Progenitor cell of endocrine pancreas (in vitro differentiated cells): Measurements from ENCODE around the gene CNOT6. TPM values are rescaled to one million over a fixed set of nuclear protein-coding genes. Genes with fewer than 3 reads are reported as not detected.

Experiments
- DNase-seq: peaks from one replicate; pipeline ENCODE4 v3.0.0; 2021; ENCODE audit warnings: low spot score; ENCODE audit not compliant: unreplicated experiment
- H3K27ac Mint-ChIP-seq: 2 replicates; pipeline ENCODE4 v1.8.0; 2021; ENCODE audit warnings: mild to moderate bottlenecking, moderate library complexity, mixed read lengths
- H3K27me3 Mint-ChIP-seq: 2 replicates; pipeline ENCODE4 v1.8.0; 2021; ENCODE audit warnings: mixed read lengths
- H3K36me3 Mint-ChIP-seq: 2 replicates; pipeline ENCODE4 v1.8.0; 2022; ENCODE audit warnings: mixed read lengths; ENCODE audit not compliant: insufficient read depth
- H3K4me1 Mint-ChIP-seq: 2 replicates; pipeline ENCODE4 v1.8.0; 2021; ENCODE audit warnings: low read depth, mixed read lengths
- H3K4me3 Mint-ChIP-seq: 2 replicates; pipeline ENCODE4 v1.8.0; 2021; ENCODE audit warnings: low read depth, mild to moderate bottlenecking, moderate library complexity, mixed read lengths
- H3K9me3 Mint-ChIP-seq: 2 replicates; pipeline ENCODE4 v1.8.0; 2021; ENCODE audit warnings: low read depth, mixed read lengths
- total RNA-seq: library from RNA; stranded (reverse); gene quantifications from 2 replicates; pipeline ENCODE4 v1.2.1, GENCODE V29; 2021
- TF ChIP-seq, protein P1 (sequence below): fragments of 200-600 bp; sonication (generic); IDR thresholded peaks from one replicate; pipeline ENCODE4 v1.5.0; 2021; ENCODE audit warnings: antibody characterized with exemption, mild to moderate bottlenecking; ENCODE audit not compliant: unreplicated experiment

Gene CNOT6
- total RNA-seq, 1 donor from 2014 or later: 70.4 TPM

DNA sequence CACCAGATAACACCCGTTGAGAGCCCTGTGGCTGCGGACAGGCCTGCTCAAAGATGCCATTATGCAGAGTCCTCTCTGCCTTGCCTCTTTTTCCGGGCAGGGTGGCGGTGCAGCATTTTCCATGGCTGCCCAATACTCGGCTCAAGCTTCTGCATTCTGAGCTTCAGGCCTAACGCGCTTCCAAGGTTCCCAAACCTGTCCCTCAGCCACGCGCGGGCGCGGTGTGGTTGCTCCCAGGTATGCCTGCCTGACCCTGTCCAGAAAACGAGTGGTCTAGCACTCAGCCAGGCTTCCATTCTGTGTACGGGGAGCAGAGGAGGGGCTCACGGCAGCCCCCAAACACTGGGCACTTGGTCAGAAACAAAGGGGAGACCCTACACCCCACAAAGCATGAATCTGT, 27.9 kb upstream of the CNOT6 start:
- Mint-ChIP-seq H3K27me3 (peaks cover 24% of the 10 kb centered on the region), H3K27ac (no peak overlapping the region), H3K4me3 (no peak overlapping the region), H3K36me3 (no peaks in the 10 kb centered on the region), H3K9me3 (no peaks in the 10 kb centered on the region), H3K4me1 (no peaks in the 10 kb centered on the region)
- TF ChIP-seq, protein P1, sequence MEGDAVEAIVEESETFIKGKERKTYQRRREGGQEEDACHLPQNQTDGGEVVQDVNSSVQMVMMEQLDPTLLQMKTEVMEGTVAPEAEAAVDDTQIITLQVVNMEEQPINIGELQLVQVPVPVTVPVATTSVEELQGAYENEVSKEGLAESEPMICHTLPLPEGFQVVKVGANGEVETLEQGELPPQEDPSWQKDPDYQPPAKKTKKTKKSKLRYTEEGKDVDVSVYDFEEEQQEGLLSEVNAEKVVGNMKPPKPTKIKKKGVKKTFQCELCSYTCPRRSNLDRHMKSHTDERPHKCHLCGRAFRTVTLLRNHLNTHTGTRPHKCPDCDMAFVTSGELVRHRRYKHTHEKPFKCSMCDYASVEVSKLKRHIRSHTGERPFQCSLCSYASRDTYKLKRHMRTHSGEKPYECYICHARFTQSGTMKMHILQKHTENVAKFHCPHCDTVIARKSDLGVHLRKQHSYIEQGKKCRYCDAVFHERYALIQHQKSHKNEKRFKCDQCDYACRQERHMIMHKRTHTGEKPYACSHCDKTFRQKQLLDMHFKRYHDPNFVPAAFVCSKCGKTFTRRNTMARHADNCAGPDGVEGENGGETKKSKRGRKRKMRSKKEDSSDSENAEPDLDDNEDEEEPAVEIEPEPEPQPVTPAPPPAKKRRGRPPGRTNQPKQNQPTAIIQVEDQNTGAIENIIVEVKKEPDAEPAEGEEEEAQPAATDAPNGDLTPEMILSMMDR: no peak
- no peak for DNase-seq

DNA sequence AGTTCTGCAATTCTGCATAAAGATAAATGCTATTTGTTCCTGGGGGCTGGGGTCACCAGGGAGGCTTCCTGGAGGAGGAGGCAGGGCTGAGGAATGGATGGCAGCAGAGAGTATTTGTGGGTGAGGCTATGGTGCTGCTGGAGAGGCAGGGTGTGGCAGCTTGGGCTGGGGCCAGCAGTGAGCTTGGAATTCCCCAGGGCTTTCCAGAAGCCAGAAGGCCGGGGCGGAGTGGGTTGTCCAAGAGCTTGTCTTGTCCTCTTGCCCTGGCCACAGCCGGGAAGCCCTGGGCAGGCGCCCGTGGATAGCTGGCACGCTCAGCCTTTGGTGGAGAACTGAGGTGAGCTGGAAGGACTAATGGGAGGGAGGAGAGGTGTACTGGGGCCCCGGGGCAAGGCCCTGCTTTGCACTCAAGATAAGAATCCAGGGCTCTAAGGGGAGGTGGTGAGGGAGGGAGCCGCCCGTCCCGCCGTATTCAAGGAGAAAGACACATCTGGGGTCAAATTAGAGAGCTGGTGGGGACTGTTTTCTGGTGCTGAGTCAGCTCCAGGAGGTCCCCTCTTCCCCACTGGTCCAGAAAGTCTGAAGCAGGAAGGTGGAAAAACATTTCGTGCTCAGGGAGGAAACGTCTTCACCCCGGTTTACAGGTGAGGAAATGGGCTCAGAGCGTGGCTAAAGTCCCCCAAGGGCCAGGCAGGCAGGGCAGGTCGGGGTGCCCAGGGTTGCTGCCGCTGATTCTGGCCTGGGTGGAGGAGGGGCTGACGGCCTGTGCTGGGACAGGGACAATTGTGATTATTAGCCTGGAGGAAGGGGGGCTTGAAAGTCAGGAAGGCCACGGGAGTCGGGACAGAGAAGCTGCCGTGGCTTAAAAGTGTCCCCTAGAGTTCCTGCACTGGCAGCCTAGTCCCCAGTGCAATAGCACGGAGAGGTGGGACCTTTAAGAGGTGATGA, 26.9 kb upstream of the CNOT6 start:
- DNase-seq: no peak
- Mint-ChIP-seq H3K36me3 (no peaks in the 10 kb centered on the region), H3K9me3 (no peaks in the 10 kb centered on the region), H3K27ac (no peak overlapping the region), H3K4me1 (no peaks in the 10 kb centered on the region), H3K4me3 (no peak overlapping the region), H3K27me3 (peaks cover 29% of the 10 kb centered on the region)
- TF ChIP-seq, protein P1: no peak

DNA sequence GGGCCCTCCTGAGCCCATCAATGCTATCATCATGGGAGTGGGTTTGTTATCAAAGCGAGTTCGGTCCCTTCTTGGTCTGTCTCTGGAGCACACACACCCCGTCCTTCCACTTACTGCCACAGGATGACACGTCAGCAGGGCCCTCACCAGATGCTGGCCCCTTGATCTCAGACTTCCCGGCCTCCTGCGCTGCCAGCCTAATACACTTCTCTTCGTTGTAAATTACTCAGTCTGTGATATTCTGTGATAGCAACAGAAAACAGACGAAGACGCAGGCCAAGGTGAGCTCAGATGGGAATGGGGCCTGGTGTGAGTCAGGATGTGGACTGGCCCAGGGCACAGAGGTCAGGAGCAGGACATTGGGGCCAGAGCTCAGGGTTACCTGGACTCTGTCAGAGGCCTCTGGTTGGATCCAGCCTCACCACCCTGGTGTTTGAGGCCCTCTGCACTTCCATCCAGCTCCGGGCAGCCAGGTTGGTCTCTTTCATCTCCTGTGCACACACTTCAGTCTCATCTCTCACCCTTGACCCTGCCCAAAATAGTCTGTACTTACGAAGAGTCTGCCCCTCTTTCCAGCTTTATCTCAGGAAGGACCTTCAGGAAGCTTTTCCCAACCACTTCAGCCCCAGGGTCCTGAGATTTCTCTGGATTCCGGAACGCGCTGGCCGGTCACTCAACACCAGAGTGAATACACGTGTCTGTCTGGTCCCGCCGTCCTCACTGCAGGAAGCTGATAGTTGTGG, 26.0 kb upstream of the CNOT6 start:
- Mint-ChIP-seq H3K36me3 (no peaks in the 10 kb centered on the region), H3K9me3 (no peaks in the 10 kb centered on the region), H3K4me1 (no peaks in the 10 kb centered on the region), H3K27me3 (peaks cover 34% of the 10 kb centered on the region), H3K4me3 (no peak overlapping the region), H3K27ac (no peak overlapping the region)
- DNase-seq: no peak
- TF ChIP-seq, protein P1: no peak

- no peaks in the 10 kb centered on the region for H3K36me3 Mint-ChIP-seq
- H3K27me3 Mint-ChIP-seq: peaks cover 34% of the 10 kb centered on the region
- no peak overlapping the region for H3K4me3 Mint-ChIP-seq
- H3K9me3 Mint-ChIP-seq: no peaks in the 10 kb centered on the region
- H3K4me1 Mint-ChIP-seq: no peaks in the 10 kb centered on the region
- no peak for DNase-seq
- H3K27ac Mint-ChIP-seq: no peak overlapping the region
- TF ChIP-seq, protein P1: no peak
These were observed 25.2 kb upstream of the CNOT6 start for GRCh38 chr5:180468732-180469585.

DNA sequence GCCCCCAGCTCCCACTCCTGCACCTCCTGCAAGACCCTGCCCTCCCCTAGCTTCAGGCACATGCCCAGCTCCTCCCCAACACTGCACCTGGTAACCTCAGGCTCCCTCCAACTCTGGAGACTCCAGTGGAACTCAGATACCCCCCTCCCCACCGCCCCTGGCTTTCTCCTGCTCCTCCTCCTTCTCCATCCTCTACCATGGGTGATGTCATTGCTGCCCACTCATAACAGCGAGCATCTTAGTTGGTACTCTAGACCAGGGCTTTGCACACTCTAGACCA, 24.7 kb upstream of the CNOT6 start:
- Mint-ChIP-seq H3K27me3 (peaks cover 34% of the 10 kb centered on the region), H3K9me3 (no peaks in the 10 kb centered on the region), H3K27ac (no peak overlapping the region), H3K4me3 (no peak overlapping the region), H3K36me3 (no peaks in the 10 kb centered on the region), H3K4me1 (no peaks in the 10 kb centered on the region)
- no peak for DNase-seq
- TF ChIP-seq, protein P1: no peak
